Type B pancreatic cell (in vitro differentiated cells): ENCODE data around the gene KCNQ5. TPM values are rescaled to one million over a fixed set of nuclear protein-coding genes. Genes with fewer than 3 reads are reported as not detected.
"Not testable (repeated sequence)": the region's sequence is repeated elsewhere in the genome, so short reads cannot be mapped to it uniquely, and the experiment has no call there.

ENCODE experiments used
- DNase-seq: peaks from one replicate; pipeline ENCODE4 v3.0.0; 2021; ENCODE audit warnings: mixed read lengths; ENCODE audit not compliant: unreplicated experiment; ENCODE audit errors: extremely low spot score
- H3K27ac Mint-ChIP-seq: 2 replicates; pipeline ENCODE4 v1.8.0; 2021; ENCODE audit warnings: mild to moderate bottlenecking, mixed read lengths
- H3K27me3 Mint-ChIP-seq: 2 replicates; pipeline ENCODE4 v1.8.0; 2021; ENCODE audit warnings: mixed read lengths
- H3K36me3 Mint-ChIP-seq: 2 replicates; pipeline ENCODE4 v1.8.0; 2021; ENCODE audit warnings: mixed read lengths
- H3K4me1 Mint-ChIP-seq: one replicate; pipeline ENCODE4 v1.8.0; 2021; ENCODE audit warnings: mixed read lengths; ENCODE audit not compliant: unreplicated experiment
- H3K4me3 Mint-ChIP-seq: 2 replicates; pipeline ENCODE4 v1.8.0; 2021; ENCODE audit warnings: mild to moderate bottlenecking, mixed read lengths
- H3K9me3 Mint-ChIP-seq: 2 replicates; pipeline ENCODE4 v1.8.0; 2021; ENCODE audit warnings: mixed read lengths
- total RNA-seq: library from RNA; stranded (reverse); gene quantifications from 2 replicates; pipeline ENCODE4 v1.2.1, GENCODE V29; 2021; ENCODE audit warnings: low replicate concordance
- TF ChIP-seq, protein P1 (sequence below): fragments of 200-600 bp; sonication (generic); conservative IDR thresholded peaks from 2 replicates; pipeline ENCODE4 v1.5.0; 2021; ENCODE audit warnings: antibody characterized with exemption, mild to moderate bottlenecking

KCNQ5 gene
- total RNA-seq, 1 donor from 2014 or later, result 1.7 TPM

DNA sequence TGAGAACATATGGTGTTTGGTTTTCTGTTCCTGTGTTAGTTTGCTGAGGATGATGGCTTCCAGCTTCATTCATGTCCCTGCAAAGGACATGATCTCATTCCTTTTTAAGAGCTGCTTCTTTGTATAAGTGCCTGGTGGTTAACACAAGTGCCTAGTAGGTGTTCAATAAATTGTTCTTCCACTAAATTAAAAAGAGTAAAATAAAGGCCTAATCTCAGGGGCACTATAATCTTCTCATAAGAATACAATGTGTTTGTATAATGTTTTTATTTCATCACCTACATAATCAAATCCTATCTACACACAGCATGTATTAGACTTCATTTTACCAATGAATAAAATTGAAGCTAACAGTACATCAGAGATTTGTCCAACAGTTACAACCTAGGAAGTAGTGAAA lies 350.7 kb downstream of the KCNQ5 start:
- no peak for DNase-seq
- no peaks in the 10 kb centered on the region for H3K27me3 Mint-ChIP-seq
- H3K4me1 Mint-ChIP-seq, result no peaks in the 10 kb centered on the region
- H3K4me3 Mint-ChIP-seq, result no peak overlapping the region
- TF ChIP-seq, protein P1, sequence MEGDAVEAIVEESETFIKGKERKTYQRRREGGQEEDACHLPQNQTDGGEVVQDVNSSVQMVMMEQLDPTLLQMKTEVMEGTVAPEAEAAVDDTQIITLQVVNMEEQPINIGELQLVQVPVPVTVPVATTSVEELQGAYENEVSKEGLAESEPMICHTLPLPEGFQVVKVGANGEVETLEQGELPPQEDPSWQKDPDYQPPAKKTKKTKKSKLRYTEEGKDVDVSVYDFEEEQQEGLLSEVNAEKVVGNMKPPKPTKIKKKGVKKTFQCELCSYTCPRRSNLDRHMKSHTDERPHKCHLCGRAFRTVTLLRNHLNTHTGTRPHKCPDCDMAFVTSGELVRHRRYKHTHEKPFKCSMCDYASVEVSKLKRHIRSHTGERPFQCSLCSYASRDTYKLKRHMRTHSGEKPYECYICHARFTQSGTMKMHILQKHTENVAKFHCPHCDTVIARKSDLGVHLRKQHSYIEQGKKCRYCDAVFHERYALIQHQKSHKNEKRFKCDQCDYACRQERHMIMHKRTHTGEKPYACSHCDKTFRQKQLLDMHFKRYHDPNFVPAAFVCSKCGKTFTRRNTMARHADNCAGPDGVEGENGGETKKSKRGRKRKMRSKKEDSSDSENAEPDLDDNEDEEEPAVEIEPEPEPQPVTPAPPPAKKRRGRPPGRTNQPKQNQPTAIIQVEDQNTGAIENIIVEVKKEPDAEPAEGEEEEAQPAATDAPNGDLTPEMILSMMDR, result no peak
- H3K9me3 Mint-ChIP-seq, result no peaks in the 10 kb centered on the region
- H3K27ac Mint-ChIP-seq, result no peak overlapping the region
- H3K36me3 Mint-ChIP-seq, result no peaks in the 10 kb centered on the region

DNA sequence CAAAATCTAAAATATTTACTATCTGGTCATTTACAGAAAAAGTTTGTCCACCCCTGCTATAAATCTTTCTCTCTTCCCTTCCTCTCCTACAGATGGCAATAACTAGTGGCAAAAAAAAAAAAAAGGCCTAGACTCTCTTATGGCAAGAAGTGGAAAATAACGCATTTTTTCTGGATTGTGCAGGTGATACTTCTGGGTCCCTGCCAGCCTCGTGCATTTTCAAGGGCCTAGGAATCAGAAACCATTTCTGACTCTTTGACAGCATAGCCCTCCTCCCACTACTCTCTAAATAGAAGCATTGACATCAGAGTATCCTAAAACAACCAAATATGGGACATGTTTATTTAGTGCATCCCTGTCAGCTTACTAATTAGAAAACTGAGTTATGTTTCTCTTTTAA lies 352.4 kb downstream of the KCNQ5 start:
- TF ChIP-seq, protein P1, result no peak
- no peaks in the 10 kb centered on the region for H3K9me3 Mint-ChIP-seq
- no peak for DNase-seq
- H3K36me3 Mint-ChIP-seq, result no peaks in the 10 kb centered on the region
- no peak overlapping the region for H3K27ac Mint-ChIP-seq
- H3K27me3 Mint-ChIP-seq, result no peaks in the 10 kb centered on the region
- H3K4me3 Mint-ChIP-seq, result no peak overlapping the region
- H3K4me1 Mint-ChIP-seq, result no peaks in the 10 kb centered on the region

DNA sequence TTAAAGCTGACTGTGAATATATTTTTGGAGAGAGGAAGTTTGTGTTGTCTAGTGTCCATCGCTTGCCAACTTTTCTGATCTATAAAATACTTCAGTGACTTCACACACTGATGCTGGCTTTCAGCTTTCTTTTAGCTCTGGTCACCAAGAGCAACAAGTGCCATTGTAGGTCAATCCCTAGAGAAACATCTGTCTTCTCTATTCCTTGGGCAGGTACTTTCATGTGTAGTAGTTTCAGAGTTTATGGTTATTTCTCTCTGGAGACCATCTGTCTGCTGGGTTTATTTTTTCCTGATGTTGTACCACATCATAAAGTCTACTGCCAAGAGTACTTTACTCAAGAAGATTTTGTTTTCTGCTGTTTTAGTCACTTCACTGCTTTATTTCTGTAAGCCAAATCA lies 353.5 kb downstream of the KCNQ5 start:
- Mint-ChIP-seq H3K9me3 (no peaks in the 10 kb centered on the region), H3K27ac (no peak overlapping the region), H3K36me3 (no peaks in the 10 kb centered on the region), H3K4me3 (no peak overlapping the region), H3K4me1 (no peaks in the 10 kb centered on the region), H3K27me3 (no peaks in the 10 kb centered on the region)
- TF ChIP-seq, protein P1, result no peak
- DNase-seq, result no peak

DNA sequence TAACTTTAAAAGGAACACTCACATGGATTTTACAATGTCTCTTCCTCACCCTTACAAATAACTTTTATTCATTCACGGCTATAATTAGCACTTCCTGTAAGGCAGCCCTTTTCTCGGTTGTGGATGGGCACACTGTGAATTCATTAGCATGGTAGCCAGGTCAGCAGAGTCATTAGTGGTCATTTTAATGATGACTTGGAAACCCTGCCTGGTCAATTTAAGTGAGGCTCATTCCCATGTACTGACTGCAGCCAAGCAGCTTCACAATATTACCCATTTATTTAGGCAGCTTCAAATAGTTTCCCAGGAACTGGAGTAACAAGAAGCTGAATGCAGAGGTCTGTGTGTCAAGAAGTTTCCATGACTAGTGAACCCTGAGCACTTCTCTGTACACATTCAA lies 354.6 kb downstream of the KCNQ5 start:
- Mint-ChIP-seq H3K36me3 (no peaks in the 10 kb centered on the region), H3K9me3 (no peaks in the 10 kb centered on the region), H3K27ac (no peak overlapping the region), H3K4me3 (no peak overlapping the region), H3K27me3 (no peaks in the 10 kb centered on the region), H3K4me1 (no peaks in the 10 kb centered on the region)
- no peak for DNase-seq
- TF ChIP-seq, protein P1, result no peak

DNA sequence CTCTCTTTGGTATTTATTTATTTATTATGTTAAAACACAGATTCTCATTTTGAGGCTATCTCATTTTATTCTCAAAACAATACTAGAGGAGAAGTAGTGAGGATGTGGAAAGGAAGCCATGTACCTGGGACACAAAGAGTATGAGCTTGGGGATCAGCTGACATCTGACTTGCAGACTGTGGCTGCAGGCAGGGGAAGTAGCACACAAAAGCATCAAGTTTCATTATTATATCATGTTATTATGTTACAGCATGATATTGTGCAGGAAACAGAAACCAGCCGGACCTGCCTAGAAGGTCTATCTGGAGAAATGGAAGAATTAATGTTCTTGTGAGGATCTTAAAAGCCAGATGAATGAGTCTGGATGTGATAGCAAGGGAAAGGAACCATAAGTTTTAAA lies 355.2 kb downstream of the KCNQ5 start:
- no peak for DNase-seq
- H3K27ac Mint-ChIP-seq, result no peak overlapping the region
- no peaks in the 10 kb centered on the region for H3K4me1 Mint-ChIP-seq
- H3K4me3 Mint-ChIP-seq, result no peak overlapping the region
- no peaks in the 10 kb centered on the region for H3K27me3 Mint-ChIP-seq
- TF ChIP-seq, protein P1, result no peak
- no peaks in the 10 kb centered on the region for H3K9me3 Mint-ChIP-seq
- no peaks in the 10 kb centered on the region for H3K36me3 Mint-ChIP-seq

DNA sequence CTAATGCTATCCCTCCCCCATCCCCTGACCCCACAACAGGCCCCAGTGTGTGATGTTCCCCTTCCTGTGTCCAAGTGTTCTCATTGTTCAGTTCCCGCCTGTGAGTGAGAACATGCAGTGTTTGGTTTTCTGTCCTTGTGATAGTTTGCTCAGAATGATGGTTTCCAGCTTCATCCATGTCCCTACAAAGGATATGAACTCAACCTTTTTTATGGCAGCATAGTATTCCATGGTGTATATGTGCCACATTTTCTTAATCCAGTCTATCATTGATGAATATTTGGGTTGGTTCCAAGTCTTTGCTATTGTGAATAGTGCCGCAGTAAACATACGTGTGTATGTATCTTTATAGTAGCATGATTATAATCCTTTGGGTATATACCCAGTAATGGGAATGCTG lies 356.9 kb downstream of the KCNQ5 start:
- not testable (repeated sequence) for DNase-seq, H3K4me3 Mint-ChIP-seq, H3K4me1 Mint-ChIP-seq, H3K27ac Mint-ChIP-seq, H3K27me3 Mint-ChIP-seq, H3K9me3 Mint-ChIP-seq, H3K36me3 Mint-ChIP-seq

DNA sequence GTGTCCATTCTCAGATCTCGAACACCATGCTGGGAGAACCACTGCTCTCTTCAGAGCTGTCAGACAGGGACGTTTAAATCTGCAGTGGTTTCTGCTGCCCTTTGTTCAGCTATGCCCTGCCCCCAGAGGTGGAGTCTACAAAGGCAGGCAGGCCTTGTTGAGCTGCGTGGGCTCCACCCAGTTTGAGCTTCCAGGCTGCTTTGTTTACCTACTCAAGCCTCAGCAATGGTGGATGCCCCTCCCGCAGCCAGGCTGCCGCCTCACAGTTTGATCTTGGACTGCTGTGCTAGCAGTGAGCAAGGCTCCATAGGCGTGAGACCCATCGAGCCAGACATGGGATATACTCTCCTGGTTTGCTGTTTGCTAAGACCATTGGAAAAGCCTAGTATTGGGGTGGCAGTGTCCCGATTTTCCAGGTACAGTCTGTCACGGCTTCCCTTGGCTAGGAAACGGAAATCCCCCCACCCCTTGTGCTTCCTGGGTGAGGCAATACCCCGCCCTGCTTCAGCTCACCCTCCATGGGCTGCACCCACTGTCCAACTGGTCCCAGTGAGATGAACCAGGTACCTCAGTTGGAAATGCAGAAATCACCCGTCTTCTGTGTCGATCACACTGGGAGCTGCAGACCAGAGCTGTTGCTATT lies 362.4 kb downstream of the KCNQ5 start:
- H3K27me3 Mint-ChIP-seq, H3K4me1 Mint-ChIP-seq, H3K36me3 Mint-ChIP-seq, DNase-seq, H3K27ac Mint-ChIP-seq, H3K4me3 Mint-ChIP-seq: not testable (repeated sequence)
- H3K9me3 Mint-ChIP-seq, result peaks cover 13% of the 10 kb centered on the region
